HG02763 (cell line): ENCODE data around the gene B4GALNT3.

Experiments
- ATAC-seq: cut with Tn5 transposase; IDR thresholded peaks from one replicate; pipeline ENCODE4 v1.9.1; 2021; ENCODE audit warnings: mild to moderate bottlenecking, moderate library complexity; ENCODE audit not compliant: unreplicated experiment

The B4GALNT3 gene

GRCh38 chr12:467591-467990 is 7.9 kb downstream of the B4GALNT3 start:
- no peak for ATAC-seq

GRCh38 chr12:468671-469389 is 9.1 kb downstream of the B4GALNT3 start:
- ATAC-seq, result no peak

- no peak for ATAC-seq
Observed at GRCh38 chr12:470133-470532, 10.4 kb downstream of the B4GALNT3 start.

GRCh38 chr12:473198-473597 is 13.5 kb downstream of the B4GALNT3 start:
- no peak for ATAC-seq

- no peak for ATAC-seq
Observed at GRCh38 chr12:473863-474577, 14.3 kb downstream of the B4GALNT3 start.

GRCh38 chr12:475286-475685 is 15.5 kb downstream of the B4GALNT3 start:
- ATAC-seq, result no peak

- no peak for ATAC-seq
Observed at GRCh38 chr12:479161-479560, 19.4 kb downstream of the B4GALNT3 start.

- no peak for ATAC-seq
Observed at GRCh38 chr12:480831-481816, 21.4 kb downstream of the B4GALNT3 start.

GRCh38 chr12:482061-482460 is 22.3 kb downstream of the B4GALNT3 start:
- ATAC-seq, result no peak

- no peak for ATAC-seq
Observed at GRCh38 chr12:484096-484495, 24.4 kb downstream of the B4GALNT3 start.

- no peak for ATAC-seq
Observed at GRCh38 chr12:490260-490659, 30.5 kb downstream of the B4GALNT3 start.

GRCh38 chr12:495466-495865 is 35.7 kb downstream of the B4GALNT3 start:
- ATAC-seq, result no peak

- ATAC-seq, result no peak
Observed at GRCh38 chr12:496736-497135, 37.0 kb downstream of the B4GALNT3 start.

GRCh38 chr12:497501-498160 is 37.9 kb downstream of the B4GALNT3 start:
- no peak for ATAC-seq

GRCh38 chr12:499837-500458 is 40.2 kb downstream of the B4GALNT3 start:
- ATAC-seq, result no peak

GRCh38 chr12:501722-502447 is 42.1 kb downstream of the B4GALNT3 start:
- no peak for ATAC-seq

GRCh38 chr12:503111-503761 is 43.5 kb downstream of the B4GALNT3 start:
- no peak for ATAC-seq

- ATAC-seq, result no peak
Observed at GRCh38 chr12:505221-505620, 45.5 kb downstream of the B4GALNT3 start.

GRCh38 chr12:507391-507796 is 47.7 kb downstream of the B4GALNT3 start:
- no peak for ATAC-seq
